NB4 (cell line): ENCODE data around the gene SYNE1.

Source experiments
- CTCF ChIP-seq: IDR thresholded peaks from one replicate; pipeline ENCODE4 v1.5.1; 2012; ENCODE audit warnings: low read depth, low read length
- POLR2A ChIP-seq: IDR thresholded peaks from 2 replicates; pipeline ENCODE4 v1.6.1; 2011; ENCODE audit warnings: mild to moderate bottlenecking; ENCODE audit not compliant: insufficient read length; ENCODE audit errors: extremely low read depth

- TF ChIP-seq CTCF (no peak), POLR2A (no peak)
These were observed 234.4 kb downstream of the SYNE1 start for GRCh38 chr6:152402791-152403190.
